GM21423 (cell line): ENCODE data around the gene STARD13.

Source experiments
- ATAC-seq: cut with Tn5 transposase; IDR thresholded peaks from one replicate; pipeline ENCODE4 v1.9.1; 2021; ENCODE audit warnings: mild to moderate bottlenecking, moderate library complexity; ENCODE audit not compliant: unreplicated experiment

The STARD13 gene

DNA sequence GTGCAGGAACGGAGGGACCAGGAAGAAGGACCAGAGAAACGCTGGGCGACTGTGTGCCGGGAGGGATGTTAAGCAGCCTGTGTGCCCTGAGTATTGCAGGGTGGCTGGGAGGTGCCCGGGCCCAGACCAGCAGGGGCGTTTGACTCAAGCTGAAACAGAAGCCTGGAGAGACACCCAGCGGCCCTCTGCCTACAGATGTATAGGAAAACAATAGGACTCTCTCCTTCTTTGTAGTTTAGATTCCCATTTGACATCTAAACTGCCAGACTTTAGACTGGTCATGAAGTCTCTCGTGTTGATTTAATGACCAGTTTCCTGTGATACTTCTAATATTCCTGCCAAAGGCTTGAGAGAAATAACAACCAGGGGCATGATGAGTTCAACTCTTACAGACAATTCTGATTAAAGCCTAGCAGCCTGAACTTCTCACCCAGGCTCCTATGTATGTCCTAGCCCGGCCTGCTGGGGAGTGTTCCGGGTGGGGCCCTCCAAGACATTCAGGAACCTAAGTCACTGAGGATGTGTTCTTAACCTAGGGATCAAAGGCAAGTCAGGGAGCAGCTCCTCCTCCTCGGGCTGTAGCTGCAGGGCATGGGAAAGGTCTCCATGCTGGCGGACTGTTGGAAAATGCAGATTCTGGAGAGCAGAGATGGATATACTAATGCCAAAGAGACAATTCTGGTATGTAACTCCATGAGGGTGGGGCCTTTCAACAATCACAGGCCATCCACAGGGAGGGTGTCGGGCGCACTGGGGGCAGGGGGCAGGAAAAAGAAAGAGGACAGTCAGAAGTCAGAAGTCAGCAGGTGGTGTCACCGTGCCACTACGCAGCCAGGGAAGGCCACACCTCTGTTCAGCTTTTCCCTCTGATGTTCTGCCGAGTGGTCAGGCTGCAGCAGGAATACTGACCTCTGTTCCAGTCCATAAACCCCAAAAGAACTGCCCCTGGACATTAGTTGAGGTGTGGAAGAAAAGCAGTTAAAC lies 131.8 kb downstream of the STARD13 start:
- ATAC-seq = no peak

DNA sequence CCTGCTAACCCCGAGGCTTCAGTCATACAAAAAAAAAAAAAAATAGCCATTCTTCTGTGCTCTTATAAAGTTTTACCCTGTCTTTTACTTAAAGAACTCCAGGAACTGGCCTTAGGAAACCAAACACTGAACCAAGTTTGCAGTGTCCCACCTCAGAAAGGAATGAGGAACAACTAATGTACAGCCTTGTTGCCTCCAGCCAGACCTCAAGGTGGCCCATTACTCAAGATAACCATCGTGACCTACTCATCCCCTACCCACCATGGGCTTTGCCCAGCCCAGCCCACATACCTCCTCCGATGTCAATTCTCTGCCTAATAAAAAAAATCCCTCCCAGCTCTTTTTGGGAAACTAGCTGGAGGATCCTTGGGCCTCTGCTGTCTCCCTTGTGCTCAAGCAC lies 133.2 kb downstream of the STARD13 start:
- no peak for ATAC-seq

DNA sequence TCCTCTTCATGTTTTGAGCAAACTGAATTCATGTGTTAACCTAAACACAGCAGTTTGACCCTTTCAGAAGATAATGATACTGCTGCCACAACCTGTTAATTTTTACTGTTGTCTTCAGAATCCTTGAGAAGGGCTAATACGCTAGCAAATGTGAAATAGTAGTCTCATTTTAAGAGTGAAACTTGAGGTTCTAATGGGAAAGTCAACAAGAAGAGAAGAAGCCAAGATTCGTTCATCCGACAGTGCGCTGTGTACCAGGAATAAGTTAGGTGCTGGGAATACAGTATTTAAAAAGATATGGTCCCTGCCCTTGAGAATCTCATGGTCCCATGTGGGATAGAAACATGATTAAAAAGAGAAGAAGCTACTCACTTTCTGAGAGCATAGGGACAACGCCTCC lies 134.9 kb downstream of the STARD13 start:
- ATAC-seq = no peak

DNA sequence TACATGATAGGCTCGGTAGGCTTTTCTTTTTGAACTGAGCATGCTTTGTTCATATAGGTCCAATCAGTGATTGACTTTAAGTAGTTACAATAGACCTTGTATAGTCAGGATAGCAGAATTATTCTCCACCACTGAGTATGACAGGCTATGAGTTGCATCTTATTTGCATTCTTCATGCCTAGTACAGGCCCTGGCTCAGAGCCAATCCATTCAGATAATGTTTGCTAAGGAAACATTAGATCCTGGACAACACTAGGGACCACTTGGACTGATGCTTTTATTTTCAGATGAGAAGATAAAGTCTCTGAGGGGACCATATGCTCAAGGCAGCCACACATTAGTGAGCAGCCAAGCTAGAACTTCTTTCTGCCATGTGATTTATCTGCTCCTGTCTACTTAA lies 135.4 kb downstream of the STARD13 start:
- ATAC-seq = no peak

DNA sequence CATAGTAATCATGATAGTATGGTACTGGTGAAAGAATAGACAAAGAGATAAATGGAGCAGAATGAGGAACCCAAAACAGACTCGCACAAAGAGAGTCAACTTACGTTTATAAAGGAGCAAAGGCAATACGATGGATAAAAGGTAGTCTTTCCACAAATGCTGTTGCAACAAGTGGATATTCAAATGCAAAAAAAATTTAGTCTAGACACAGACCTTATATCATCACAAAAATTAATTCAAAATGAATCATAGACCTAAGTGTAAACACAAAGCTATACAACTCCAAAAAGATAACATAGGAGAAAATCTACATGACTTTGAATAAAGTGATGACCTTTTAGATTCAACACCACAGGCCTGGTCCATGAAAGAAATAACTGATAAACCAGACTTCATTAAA lies 137.7 kb downstream of the STARD13 start:
- no peak for ATAC-seq

DNA sequence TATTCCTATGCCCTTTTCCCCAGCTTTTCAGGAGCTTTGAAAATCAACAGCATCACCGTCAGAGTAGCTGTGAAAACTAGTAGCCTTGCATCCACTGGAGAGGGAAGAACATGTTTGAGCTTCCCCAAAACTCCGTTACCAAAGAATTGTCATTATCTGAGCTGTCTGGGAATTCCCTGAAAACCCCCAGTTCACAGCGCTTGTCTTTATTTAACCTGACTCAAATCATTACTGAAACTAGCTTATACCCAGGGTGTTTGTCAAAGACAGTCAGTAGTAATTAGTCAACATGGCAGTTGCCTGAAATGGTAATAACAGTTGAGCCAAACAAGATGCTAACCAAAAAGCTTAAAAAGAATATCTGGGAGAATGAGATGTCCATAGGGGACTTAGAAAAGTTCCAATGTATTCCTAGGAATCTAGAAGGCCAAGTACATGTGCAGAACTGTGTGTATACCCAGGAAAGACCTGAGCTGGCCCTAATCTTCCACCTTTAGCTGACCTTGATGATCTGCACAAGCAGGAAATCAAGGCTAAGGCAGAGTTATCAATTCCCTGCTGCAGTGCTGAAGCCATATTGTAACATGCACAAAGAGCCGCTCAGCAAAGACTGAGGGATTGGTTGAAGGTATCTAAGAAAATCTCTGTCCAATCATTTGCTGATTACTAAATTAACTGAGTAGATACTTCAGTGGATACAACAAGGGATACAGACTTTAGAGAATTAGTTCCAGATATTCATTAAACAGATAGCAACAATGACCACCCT lies 138.5 kb downstream of the STARD13 start:
- peak; percentile 94 for ATAC-seq

DNA sequence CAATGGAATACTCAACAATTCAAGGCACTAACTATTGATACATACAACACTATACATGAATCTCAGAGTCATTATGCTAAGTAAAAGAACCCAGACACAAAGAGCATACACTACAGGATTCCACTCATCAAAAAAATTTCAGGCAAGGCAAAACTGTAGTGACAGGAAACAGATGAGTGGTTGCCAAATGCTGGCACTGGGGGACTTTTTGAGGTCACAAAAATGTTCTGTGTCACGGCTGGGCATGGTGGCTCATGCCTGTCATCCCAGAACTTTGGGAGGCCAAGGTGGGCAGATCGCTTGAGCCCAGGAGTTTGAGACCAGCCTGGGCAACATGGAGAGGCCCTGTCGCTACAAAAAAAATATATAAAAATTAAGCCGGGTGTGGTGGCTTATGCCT lies 139.9 kb downstream of the STARD13 start:
- no peak for ATAC-seq

DNA sequence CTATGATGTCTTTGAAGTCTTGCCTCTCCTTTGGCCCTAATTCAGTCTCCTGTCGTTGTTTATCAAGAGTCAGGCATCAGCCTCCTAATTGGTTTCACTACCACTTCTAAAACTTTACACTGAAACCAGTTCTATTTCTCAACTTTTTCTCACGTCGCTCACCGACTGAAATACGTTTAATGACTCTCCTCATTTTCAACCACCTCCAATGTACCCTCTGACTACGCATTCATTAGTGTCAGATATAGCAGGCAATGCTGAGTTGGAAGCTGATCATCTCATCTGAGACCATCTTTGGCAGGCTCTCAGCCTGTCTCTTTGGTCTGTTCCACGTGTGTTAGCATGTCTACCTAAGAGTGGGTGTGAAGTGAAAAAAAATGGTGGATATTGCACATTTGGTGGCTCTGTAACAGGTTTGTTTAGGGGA lies 141.2 kb downstream of the STARD13 start:
- ATAC-seq = no peak

DNA sequence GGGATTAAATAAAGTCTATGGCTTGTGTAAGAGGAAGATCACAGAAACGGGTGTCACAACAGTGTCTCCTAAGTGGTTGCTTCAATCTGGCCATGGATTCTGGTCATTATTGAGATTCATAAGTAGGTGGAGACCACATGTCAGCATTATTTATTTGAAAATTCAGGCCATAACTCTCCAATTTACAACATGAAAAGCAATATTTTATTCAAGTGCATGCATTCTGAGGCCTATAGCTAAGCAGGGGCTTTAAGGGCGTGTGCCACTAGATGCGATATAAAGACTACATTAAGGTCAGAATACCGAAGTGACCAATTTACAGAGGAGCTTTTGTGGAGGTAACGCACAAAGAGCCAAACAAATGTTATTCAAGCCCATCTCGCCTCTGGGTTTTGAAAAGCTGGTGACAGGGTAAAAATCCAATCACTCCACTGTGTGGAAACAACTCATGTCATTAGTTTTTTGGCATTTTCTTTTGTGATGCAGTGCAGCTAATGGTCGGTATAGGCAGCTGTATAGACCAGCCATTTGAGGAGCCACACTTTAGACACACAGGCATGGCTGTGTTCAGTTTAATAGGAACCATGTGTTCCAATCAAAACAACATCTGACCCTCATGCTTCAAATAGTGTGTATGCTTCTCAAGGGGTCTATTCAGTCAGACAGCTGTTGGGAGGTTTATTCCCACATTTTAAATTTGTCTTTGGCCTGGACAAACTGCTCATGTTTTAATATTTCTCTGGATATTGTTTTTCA lies 145.6 kb downstream of the STARD13 start:
- ATAC-seq = no peak

DNA sequence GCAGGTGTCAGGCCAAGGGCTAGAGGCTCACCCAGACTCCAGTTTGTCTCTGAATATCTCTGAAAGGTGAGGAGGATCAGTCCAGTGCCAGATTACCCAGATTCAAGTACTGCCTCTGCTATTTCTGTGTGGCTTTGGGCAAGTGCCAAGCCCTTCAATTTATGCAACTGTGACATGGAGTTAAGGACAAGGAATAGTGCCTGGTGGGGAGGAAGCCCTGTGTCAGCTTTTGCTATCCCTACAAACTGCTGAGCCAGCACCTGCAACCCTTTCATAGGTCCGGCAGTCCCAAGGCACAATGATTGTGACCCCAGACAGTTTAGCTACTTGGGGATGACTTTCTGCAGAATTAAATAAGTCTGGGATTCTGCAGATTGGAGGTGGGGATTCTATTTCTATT lies 146.4 kb downstream of the STARD13 start:
- ATAC-seq = no peak

DNA sequence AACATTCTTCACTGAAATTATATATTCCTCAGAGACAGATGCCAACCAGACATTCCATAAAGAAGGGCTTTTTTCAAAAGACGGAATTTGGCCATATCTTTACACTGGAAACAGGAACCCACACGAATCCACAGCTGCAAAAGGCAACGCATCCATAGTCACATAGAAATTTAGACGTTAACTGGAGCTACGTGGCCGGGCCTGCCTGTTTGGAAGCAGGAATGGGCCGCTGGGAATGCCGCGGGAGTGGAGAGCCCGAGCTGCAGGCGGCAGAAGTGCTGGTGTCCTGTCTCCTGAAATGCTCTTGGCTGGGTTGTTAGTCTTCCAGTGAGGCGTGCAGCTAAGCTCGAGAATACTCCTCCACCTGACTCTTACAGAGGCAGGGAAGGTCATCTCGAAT lies 147.1 kb downstream of the STARD13 start:
- ATAC-seq = no peak

DNA sequence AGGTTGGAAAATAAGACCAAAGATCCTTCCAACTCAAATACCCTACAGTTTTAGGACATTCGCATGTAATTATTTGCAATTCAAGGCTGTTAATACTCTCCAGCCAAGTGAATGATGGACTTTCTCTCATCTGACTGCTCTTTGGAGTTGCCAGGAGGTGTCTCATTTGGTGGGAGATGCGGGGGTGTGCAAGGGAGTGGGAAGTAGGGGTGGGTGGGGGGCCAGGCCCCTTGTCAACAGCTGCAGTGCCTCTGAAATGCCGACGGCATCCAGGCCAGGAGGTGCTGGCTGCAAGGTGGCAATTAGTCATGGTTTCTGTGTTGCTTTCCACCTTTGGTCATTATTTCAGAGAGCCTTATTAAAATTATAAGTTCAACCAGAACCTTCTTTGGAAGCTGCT lies 147.8 kb downstream of the STARD13 start:
- ATAC-seq = no peak

DNA sequence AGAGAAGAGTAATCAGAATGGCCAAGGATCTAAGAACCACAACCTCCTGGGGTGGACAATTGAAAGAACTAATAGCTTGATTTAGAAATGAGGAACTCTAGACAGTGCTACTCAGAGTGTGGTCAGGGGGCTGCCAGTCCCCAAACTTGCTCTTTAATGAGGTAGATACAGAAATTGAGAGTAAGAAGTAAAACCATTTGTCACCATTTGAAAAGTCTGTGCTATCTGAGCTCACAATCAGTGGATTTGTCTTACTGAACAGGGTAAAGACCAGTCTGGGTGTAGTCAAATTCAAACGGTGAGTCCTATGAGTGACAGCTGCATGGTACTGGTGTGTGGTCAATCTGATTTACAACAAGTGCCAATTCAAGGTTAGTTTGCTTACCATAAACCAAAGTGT lies 150.5 kb downstream of the STARD13 start:
- no peak for ATAC-seq

DNA sequence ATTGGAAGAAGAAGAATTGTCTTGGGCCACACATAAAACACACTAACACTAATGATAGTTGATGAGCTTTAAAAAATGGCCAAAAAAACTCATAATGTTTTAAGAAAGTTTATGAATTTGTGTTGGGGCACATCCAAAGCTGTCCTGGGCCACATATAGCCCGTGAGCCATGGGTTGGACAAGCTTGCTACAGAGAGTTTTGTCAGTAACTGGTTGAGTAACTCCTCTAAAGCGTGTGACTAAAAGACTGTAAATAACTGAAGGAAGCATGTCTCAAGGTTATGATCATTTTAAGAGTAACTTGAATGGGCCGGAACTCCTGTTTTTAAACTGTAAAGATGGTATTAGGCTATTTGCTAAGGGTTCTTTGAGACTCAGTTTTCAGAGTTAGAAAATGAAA lies 151.3 kb downstream of the STARD13 start:
- ATAC-seq = no peak

DNA sequence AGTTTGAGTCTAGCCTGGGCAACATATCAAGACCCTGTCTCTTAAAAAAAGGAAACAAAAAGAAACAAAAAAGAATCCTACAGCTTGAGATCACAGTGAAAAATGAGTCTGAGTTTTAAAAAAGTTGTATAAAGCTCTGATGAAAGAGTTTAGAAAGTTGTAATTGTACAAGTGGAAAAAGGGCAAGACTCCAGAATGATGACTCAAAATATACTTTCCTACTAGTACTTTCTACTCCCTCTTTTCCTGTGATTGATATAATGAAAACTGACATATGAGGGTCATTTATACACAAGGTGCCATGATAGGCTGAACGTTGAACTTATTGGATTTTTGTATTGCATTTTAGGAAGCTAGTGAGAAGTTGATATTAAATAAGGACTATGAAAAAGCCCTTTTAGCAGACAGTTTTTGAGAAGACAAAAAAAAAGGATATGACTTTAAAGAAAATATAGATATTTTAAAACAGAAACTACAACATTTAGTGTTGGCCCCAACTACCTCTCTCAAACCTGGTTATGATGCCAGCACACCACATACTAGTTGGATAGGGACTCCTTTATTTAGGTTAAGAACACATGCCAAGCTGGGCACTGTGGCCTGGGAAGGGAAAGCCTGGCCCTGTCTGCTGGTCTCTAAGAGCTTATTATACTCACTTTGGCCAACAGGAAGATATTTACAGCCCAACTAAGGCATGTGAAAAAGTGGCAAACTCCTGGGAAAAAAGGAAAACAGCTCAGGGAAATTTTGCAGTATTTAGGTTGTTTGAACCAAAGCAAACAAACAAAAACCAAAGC lies 152.7 kb downstream of the STARD13 start:
- ATAC-seq = no peak

DNA sequence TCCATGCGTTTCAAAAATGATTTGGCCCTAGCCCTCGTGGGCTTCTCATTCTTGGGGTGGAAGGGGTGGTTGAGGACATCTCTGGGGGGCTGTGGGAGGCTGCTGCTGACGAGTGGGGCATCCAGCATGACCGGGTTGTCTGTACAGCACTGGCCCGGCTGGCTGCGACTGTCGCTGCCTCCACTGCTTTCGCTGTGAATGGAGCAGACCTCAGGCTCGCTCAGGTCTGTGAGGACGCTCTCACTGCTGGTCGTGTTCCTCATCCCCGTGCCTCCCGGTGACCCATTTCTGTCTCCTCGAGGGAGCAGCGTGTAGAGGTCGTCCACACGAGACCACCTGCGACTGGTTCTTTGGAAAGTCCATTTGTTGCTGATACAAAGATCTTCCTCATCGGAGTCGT lies 155.7 kb downstream of the STARD13 start:
- ATAC-seq = no peak

DNA sequence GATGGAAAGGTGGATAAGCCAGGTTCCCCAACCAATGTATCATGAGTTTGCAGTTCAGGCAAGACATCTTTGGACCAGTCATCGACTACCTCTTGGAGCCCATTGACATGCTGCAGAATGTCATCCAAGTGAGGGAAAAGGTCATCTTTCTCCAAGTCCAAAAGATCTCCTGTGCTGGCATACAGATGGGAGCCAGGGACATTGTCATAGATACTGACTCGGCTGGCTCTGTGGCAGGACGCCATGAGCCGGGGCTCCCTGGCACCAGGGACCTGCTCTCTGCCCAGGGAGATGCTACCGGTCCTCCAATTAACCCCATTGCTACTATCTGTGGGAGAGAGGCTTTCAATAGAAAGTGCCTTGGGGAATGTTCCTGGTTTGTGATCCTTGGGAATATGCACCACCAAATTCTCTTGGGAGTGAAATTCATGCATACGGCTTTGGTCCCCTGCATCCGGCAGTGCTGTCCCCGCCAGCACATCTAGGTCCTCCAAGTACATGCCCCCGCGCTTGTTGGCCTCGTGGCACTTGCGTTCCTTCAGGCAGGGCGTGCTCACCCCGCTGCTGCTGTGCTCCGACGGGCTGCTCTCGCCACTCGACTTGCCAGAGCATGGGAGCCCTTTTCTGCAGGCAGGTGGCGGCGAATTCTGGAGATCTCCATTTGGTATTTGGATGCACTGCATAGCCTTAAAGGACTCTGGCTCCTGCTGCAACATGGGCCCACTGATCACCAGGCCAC lies 156.3 kb downstream of the STARD13 start:
- no peak for ATAC-seq

DNA sequence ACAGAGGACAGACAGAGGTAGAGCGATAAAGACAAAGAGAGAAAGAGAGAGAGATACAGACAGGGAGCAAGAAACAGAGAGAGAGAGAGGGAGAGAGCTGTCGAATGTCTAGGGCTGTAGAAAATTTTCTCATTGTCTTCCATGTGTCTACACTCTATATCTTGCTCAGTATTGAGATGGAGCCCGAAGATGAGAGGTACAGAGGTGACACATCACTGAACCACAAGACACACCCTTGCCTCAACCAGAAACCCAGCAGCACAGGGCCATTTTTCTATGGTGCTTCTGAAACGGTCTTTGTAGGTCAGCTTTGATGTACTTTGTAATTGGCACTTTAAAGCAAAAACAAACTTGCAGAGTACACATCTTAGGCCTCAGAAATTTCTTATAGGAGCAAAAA lies 157.4 kb downstream of the STARD13 start:
- no peak for ATAC-seq

DNA sequence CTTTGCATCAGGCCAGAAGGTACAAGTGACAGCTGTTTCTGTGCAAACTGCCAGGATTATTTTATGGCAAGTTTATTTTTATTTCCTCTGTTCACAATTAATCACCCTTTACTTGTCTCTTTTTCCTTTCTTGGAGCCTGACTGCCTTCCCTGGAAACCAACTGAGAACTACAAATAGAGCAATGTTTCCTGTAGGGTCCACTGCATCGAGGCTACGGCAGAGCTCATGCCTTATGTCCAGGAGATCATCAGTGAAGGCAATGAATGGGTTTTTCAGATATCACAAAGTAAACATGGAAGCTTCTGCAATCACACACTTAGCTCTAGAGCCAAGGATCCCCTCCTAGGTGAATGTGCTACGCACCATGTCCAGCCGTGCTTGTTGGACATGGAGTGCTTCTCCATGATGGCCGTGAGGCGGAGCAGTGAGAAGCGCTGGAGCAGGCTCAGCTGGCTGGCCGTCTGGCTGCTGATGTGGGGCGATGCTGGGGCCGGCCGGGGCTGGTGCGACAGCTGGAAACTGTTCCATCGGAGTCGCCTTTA lies 158.5 kb downstream of the STARD13 start:
- ATAC-seq = no peak
